Breast epithelium (tissue), 3 donors: ENCODE measurements around the gene RPA1.

Source experiments
- POLR2A ChIP-seq: fragments of 450-650 bp; IDR thresholded peaks from one replicate; pipeline ENCODE4 v1.6.1; 2016; ENCODE audit warnings: antibody characterized with exemption, mild to moderate bottlenecking, moderate library complexity
- POLR2AphosphoS5 ChIP-seq, 3 donors: sonication (generic); formaldehyde crosslinking; IDR thresholded peaks; one replicate each; pipeline ENCODE4 v1.6.1; 2017; ENCODE audit warnings: antibody characterized with exemption in 3 of 3
- TF ChIP-seq, protein P1 (sequence below), 3 donors: fragments of 450-650 bp; IDR thresholded peaks; one replicate each; pipeline ENCODE4 v1.5.1; 2016 to 2017; ENCODE audit warnings: antibody characterized with exemption in 3 of 3, mild to moderate bottlenecking in 3 of 3, moderate library complexity in 3 of 3

DNA sequence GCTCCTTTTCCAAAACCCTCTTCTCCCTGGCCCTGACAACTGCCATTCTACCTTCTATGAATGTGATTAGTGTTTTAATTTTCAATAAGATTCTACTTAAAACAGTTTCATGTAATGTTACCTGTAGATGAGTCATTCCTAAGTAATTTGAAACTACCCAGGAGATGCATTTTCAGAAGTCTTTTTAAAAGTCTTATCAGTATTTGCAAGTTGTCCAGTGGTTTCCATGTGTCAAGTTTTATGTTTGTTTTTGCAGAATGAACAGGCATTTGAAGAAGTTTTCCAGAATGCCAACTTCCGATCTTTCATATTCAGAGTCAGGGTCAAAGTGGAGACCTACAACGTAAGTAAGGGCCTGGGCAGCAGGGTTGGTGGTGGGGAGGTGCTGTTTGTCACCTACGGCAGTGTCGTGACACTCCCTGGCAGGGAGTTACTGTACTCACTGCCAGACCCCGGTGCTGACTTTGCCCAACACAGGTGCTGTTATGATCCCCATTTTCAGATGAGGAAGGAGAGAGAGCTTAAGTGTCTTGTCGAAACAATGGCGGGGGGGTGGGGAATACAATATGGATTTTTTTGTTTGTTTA lies 65.0 kb downstream of the RPA1 start:
- no peak for TF ChIP-seq POLR2A
- TF ChIP-seq, protein P1, sequence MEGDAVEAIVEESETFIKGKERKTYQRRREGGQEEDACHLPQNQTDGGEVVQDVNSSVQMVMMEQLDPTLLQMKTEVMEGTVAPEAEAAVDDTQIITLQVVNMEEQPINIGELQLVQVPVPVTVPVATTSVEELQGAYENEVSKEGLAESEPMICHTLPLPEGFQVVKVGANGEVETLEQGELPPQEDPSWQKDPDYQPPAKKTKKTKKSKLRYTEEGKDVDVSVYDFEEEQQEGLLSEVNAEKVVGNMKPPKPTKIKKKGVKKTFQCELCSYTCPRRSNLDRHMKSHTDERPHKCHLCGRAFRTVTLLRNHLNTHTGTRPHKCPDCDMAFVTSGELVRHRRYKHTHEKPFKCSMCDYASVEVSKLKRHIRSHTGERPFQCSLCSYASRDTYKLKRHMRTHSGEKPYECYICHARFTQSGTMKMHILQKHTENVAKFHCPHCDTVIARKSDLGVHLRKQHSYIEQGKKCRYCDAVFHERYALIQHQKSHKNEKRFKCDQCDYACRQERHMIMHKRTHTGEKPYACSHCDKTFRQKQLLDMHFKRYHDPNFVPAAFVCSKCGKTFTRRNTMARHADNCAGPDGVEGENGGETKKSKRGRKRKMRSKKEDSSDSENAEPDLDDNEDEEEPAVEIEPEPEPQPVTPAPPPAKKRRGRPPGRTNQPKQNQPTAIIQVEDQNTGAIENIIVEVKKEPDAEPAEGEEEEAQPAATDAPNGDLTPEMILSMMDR (IDR thresholded peaks at IDR 0.05), result no peak
- TF ChIP-seq POLR2AphosphoS5 (IDR thresholded peaks at IDR 0.05), result no peak
